Prostate gland (tissue), 2 donors: ENCODE measurements around the gene PTPN13. TPM values are rescaled to one million over a fixed set of nuclear protein-coding genes. Genes with fewer than 3 reads are reported as not detected.

ENCODE experiments used
- DNase-seq: peaks from one replicate; pipeline ENCODE4 v3.0.0-alpha.2; 2019; ENCODE audit warnings: low spot score
- H3K27ac ChIP-seq, 2 donors: fragments of 200-600 bp; sonication (generic); 2 replicates each; pipeline ENCODE4 v1.5.1; 2017 to 2019
- H3K27me3 ChIP-seq: fragments of 200-600 bp; sonication (generic); replicated peaks from 2 replicates; pipeline ENCODE4 v1.5.1; 2019; ENCODE audit not compliant: insufficient read depth
- H3K36me3 ChIP-seq, 2 donors: fragments of 200-600 bp; sonication (generic); 1 replicate in 1 of 2; 2 replicates in 1 of 2; pipeline versions ENCODE4 v1.5.1 to v1.8.1; 2017 to 2019
- H3K4me1 ChIP-seq: fragments of 200-600 bp; sonication (generic); replicated peaks from 2 replicates; pipeline ENCODE4 v1.5.1; 2019
- H3K4me3 ChIP-seq, 2 donors: fragments of 200-600 bp; sonication (generic); 2 replicates each; pipeline ENCODE4 v1.5.1; 2017 to 2019
- H3K9me3 ChIP-seq: fragments of 200-600 bp; sonication (generic); 2 replicates; pipeline ENCODE4 v1.5.1; 2017
- POLR2A ChIP-seq: fragments of 450-650 bp; IDR thresholded peaks from one replicate; pipeline ENCODE4 v1.6.1; 2016; ENCODE audit warnings: antibody characterized with exemption, mild to moderate bottlenecking
- POLR2AphosphoS5 ChIP-seq: sonication (generic); formaldehyde crosslinking; IDR thresholded peaks from one replicate; pipeline ENCODE4 v1.6.1; 2017; ENCODE audit warnings: antibody characterized with exemption
- WGBS: methylation state at CpG from one replicate; pipeline ENCODE4 v1.1.5; 2018; 5-methylcytosine and 5-hydroxymethylcytosine counted together
- intact Hi-C: fragments of 100-400 bp; cut with DNase I; formaldehyde crosslinking; loops from one replicate; pipeline ENCODE4 v1.14.2; 2022
- total RNA-seq, 2 donors: library from RNA; depleted of rRNA; stranded (reverse); fragments of >200 nt; gene quantifications; one replicate each; pipeline ENCODE4 v1.1.0, GENCODE V29; 2016
- TF ChIP-seq, protein P1 (sequence below), 4 experiments: fragments of 200-600 bp in 2 of 4; fragments of 450-650 bp in 2 of 4; sonication (generic) in 2 of 4; IDR thresholded peaks; 1 replicate in 3 of 4; 2 replicates in 1 of 4; pipeline ENCODE4 v1.5.1; 2016 to 2019; ENCODE audit warnings: antibody characterized with exemption in 4 of 4, mild to moderate bottlenecking in 2 of 4, moderate library complexity in 2 of 4

PTPN13 gene
- total RNA-seq, 2 donors from 2014 or later = 24.6 to 61.2 TPM

DNA sequence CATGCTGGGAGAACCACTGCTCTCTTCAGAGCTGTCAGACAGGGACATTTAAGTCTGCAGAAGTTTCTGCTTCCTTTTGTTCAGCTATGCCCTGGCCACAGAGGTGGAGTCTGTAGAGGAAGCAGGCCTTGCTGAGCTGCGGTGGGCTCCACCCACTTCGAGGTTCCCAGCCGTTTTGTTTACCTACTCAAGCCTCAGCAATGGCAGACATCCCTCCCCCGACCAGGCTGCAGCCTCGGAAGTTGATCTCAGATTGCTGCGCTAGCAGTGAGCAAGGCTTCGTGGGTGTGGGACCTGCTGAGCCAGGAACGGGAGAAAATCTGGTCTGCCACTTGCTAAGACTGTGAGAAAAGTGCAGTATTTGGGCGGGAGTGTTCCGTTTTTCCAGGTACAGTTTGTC, 136.2 kb downstream of the PTPN13 start:
- intact Hi-C loops = no loop called here
- no peak for DNase-seq
- Histone ChIP-seq H3K9me3 (no peaks in the 10 kb centered on the region), H3K36me3 (peaks cover 0 to 3% of the 10 kb centered on the region in 2 donors), H3K4me3 (no peak overlapping the region), H3K27ac (no peak overlapping the region), H3K4me1 (no peaks in the 10 kb centered on the region), H3K27me3 (no peaks in the 10 kb centered on the region)
- TF ChIP-seq, protein P1, sequence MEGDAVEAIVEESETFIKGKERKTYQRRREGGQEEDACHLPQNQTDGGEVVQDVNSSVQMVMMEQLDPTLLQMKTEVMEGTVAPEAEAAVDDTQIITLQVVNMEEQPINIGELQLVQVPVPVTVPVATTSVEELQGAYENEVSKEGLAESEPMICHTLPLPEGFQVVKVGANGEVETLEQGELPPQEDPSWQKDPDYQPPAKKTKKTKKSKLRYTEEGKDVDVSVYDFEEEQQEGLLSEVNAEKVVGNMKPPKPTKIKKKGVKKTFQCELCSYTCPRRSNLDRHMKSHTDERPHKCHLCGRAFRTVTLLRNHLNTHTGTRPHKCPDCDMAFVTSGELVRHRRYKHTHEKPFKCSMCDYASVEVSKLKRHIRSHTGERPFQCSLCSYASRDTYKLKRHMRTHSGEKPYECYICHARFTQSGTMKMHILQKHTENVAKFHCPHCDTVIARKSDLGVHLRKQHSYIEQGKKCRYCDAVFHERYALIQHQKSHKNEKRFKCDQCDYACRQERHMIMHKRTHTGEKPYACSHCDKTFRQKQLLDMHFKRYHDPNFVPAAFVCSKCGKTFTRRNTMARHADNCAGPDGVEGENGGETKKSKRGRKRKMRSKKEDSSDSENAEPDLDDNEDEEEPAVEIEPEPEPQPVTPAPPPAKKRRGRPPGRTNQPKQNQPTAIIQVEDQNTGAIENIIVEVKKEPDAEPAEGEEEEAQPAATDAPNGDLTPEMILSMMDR (IDR thresholded peaks at IDR 0.05) = no peak
- TF ChIP-seq POLR2AphosphoS5 (no peak), POLR2A (no peak)
- WGBS = 87% methylated on average over 10 of the region's 10 CpGs

DNA sequence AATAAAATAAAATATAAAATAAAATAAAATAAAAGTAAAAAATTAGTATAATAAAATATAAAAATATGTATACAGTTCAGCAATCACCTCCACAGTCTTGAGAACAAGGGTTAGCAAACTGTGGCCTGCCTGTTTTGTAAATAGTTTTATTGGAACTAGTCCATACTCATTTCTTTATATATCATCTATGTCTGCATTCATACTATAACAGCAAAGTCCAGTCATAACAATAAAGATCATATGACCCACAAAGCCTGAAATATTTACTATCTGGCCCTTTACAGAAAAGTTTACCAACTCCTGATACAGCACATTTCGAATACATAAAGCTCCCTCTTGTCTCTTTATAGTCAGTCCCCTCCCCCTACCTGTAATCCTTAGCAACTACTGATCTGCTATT, 143.1 kb downstream of the PTPN13 start:
- H3K4me3 ChIP-seq = no peak overlapping the region
- H3K36me3 ChIP-seq = peaks cover 0 to 3% of the 10 kb centered on the region in 2 donors
- intact Hi-C loops = no loop called here
- TF ChIP-seq POLR2AphosphoS5 (no peak), POLR2A (no peak)
- TF ChIP-seq, protein P1 (IDR thresholded peaks at IDR 0.05) = no peak
- H3K27ac ChIP-seq = no peak overlapping the region
- H3K9me3 ChIP-seq = no peaks in the 10 kb centered on the region
- DNase-seq = no peak
- no peaks in the 10 kb centered on the region for H3K27me3 ChIP-seq
- no peaks in the 10 kb centered on the region for H3K4me1 ChIP-seq
- WGBS = 87% methylated on average over 1 of the region's 1 CpG

DNA sequence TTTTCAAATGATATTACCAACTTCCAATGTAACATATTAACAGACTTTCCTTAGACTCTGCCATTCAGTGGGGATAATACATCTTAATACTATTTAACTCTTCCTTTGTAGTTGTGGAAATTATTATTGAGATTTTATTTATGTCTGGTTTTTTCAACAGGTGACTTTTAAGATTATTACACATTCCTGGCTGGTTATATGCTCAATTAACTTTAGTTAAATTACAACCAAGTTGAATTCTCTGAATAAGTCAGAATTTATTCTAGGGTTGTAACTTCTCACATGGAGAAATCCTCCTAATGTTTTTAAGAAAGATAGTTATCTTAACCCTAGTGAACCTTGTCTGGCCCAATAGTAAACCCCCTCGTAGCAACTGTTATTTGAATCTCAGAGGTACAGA, 147.7 kb downstream of the PTPN13 start:
- intact Hi-C loops = no loop called here
- Histone ChIP-seq H3K9me3 (no peaks in the 10 kb centered on the region), H3K4me3 (no peak overlapping the region), H3K36me3 (no peaks in the 10 kb centered on the region), H3K4me1 (no peaks in the 10 kb centered on the region), H3K27ac (no peak overlapping the region), H3K27me3 (no peaks in the 10 kb centered on the region)
- DNase-seq = no peak
- WGBS = 80% methylated on average over 1 of the region's 1 CpG
- TF ChIP-seq POLR2A (no peak), POLR2AphosphoS5 (no peak)
- TF ChIP-seq, protein P1 (IDR thresholded peaks at IDR 0.05) = no peak

DNA sequence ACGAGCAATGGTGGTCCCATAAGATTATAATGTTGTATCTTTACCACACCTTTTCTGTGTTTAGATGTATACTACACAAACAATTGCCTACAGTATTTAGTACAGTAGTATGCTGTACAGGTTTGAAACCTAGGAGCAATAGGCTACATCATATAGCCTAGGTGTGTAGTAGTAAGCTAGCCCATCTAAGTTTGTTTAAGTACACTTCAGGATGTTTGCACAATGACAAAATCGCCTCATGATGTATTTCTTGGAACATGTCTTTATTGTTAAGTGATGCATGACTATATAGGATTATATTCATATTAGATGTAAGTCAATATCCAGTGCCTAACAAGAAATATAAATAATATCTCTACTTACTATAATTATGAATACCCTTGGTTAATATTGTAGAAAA, 150.5 kb downstream of the PTPN13 start:
- no peak overlapping the region for H3K4me3 ChIP-seq
- WGBS = 90% methylated on average over 2 of the region's 2 CpGs
- DNase-seq = no peak
- H3K4me1 ChIP-seq = no peaks in the 10 kb centered on the region
- no peaks in the 10 kb centered on the region for H3K9me3 ChIP-seq
- no peak for TF ChIP-seq POLR2AphosphoS5
- TF ChIP-seq, protein P1 (IDR thresholded peaks at IDR 0.05) = no peak
- no peak for TF ChIP-seq POLR2A
- intact Hi-C loops = no loop called here
- H3K36me3 ChIP-seq = no peaks in the 10 kb centered on the region
- no peaks in the 10 kb centered on the region for H3K27me3 ChIP-seq
- no peak overlapping the region for H3K27ac ChIP-seq

DNA sequence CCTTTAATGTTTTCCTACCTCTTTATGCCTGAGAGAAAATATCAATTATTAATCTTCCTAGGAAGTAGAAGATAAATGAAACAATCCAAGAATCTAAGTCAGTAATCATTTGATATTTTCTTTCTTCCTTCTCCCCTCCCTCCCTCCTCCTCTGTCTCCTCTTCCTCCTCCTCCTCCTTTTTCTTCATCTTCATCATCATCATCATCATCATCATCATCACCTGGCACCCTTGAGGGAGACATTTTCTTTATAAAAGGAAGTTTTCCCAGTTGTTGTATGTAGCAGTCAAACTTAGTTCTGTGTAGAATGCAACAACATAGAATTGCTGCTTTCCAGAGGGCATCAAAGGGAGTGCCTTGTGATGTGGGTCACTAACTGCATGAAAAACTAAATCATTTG, 155.0 kb downstream of the PTPN13 start:
- intact Hi-C loops = no loop called here
- Histone ChIP-seq H3K27ac (no peak overlapping the region), H3K9me3 (no peaks in the 10 kb centered on the region), H3K27me3 (no peaks in the 10 kb centered on the region), H3K36me3 (no peaks in the 10 kb centered on the region), H3K4me1 (no peaks in the 10 kb centered on the region), H3K4me3 (no peak overlapping the region)
- no peak for DNase-seq
- TF ChIP-seq POLR2A (no peak), POLR2AphosphoS5 (no peak)
- TF ChIP-seq, protein P1 (IDR thresholded peaks at IDR 0.05) = no peak
